GM19397 (cell line): ENCODE data around the gene SCNN1B.
"Not testable (repeated sequence)": the region's sequence is repeated elsewhere in the genome, so short reads cannot be mapped to it uniquely, and the experiment has no call there.

ENCODE experiments used
- ATAC-seq: cut with Tn5 transposase; IDR thresholded peaks from one replicate; pipeline ENCODE4 v1.9.1; 2021; ENCODE audit warnings: mild to moderate bottlenecking, moderate library complexity; ENCODE audit not compliant: unreplicated experiment

Gene SCNN1B, protein sequence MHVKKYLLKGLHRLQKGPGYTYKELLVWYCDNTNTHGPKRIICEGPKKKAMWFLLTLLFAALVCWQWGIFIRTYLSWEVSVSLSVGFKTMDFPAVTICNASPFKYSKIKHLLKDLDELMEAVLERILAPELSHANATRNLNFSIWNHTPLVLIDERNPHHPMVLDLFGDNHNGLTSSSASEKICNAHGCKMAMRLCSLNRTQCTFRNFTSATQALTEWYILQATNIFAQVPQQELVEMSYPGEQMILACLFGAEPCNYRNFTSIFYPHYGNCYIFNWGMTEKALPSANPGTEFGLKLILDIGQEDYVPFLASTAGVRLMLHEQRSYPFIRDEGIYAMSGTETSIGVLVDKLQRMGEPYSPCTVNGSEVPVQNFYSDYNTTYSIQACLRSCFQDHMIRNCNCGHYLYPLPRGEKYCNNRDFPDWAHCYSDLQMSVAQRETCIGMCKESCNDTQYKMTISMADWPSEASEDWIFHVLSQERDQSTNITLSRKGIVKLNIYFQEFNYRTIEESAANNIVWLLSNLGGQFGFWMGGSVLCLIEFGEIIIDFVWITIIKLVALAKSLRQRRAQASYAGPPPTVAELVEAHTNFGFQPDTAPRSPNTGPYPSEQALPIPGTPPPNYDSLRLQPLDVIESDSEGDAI

DNA sequence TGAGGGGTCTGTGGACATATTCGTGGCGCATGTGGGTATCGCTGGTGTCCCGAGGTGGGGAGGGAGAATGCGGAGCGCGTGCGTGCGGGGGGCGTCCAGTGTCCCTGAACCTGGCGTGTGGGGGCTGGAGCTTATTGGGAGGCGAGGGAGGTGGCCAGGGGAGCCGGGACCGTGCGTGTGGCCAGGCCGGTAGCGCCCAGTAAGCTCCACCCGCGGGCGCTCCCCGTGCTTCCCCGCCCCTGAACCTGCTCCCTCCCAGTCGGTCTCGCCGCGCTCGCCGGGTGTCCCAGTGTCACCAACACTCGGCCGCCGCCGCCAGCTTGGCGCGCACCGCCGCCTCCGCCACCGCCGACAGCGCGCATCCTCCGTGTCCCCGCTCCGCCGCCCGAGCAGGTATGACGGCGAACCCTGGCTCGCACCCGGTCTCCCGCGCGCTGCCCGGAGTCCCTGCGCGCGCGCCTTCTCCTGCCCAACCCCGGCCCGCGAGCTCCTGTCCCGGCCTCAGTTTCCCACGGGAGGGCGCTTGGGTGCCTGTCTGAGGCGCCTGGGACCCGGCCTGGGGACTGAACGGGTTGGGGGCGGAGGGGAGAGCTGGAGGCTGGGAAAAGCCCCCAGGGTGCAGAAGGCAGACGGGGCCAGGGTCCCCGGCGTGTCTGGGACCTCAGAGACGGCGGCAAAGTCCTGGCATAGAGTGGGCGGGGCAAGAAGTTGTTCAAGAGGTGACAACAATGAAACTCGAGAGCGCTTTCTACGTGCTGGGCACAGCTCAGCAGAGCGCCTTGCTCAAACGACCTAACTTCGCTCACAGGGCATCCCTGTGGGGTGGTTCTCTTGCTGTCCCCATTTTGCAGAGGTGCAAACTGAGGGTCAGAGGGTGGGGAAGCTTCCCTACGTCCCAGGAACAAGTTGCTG is at the start of gene SCNN1B:
Gene SCNN1B, plus strand, starts transcription at position 258 of the 912 bp plus-strand sequence. CDS start 46,298 bp downstream, outside the sequence.
- no peak for ATAC-seq

DNA sequence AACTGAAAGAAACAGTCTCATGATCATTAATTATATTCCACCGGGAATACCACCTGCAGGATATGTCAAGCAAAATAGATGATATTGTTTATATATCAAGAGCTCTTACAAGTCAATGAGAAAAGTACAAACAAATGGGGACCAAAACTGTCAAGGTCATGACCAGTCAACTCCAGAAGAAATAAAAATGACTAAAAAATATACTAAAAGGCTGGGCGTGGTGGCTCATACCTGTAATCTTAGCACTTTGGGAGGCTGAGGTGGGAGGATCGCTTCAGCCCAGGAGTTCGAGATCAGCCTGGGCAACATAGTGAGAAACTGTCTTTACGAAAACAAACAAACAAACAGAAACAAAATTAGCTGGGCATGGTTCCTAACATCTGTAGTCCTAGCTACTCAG is 49.8 kb upstream of the SCNN1B start:
- ATAC-seq, result no peak

DNA sequence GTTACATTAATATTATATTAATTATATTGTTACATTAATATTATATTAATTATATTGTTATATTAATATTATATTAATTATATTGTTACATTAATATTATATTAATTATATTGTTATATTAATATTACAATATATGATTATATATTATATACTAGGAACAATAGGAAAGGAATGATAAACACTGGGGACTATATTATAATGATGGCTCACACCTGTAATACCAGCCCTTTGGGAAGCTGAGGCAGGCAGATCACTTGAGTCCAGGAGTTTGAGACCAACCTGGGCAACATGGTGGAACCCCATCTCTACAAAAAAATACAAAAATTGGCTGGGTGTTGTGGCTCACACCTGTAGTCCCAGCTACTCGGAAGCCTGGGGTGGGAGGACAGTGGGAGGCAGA is 48.5 kb upstream of the SCNN1B start:
- ATAC-seq, result not testable (repeated sequence)

DNA sequence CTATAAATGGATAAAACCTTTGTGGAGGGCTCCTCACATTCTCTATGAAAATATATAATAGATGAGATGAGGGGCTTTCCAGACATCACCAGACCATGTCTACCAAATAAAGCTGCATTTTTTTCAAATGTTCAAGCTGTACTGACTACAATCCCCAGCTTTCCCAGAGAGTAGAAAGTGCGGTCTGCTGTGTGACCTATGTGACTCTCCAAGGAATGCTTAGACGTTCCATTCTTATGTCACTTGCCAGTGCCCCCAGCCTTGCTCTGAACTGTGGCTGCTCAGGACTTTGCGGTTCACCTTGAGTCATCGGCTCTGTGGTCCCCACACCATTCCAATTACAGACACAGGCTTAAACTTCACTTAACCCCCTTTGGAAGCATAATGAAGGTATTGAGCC is 47.8 kb upstream of the SCNN1B start:
- ATAC-seq, result no peak

DNA sequence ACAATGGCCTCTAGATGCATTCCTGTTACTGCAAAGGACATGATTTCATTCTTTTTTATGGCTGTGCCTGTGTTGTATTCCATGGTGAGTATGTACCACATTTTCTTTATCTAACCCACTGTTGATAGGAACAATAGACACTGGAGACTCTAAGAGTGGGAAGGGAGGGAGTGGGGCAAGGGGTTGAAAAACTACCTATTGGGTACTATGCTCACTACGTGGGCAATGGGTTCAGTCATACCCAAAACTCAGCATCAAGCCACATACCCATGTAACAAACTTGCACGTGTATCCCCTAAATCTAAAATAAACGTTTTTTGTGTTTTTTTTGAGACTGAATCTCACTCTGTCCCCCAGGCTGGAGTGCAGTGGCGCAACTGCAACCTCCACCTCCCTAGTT is 47.1 kb upstream of the SCNN1B start:
- no peak for ATAC-seq

DNA sequence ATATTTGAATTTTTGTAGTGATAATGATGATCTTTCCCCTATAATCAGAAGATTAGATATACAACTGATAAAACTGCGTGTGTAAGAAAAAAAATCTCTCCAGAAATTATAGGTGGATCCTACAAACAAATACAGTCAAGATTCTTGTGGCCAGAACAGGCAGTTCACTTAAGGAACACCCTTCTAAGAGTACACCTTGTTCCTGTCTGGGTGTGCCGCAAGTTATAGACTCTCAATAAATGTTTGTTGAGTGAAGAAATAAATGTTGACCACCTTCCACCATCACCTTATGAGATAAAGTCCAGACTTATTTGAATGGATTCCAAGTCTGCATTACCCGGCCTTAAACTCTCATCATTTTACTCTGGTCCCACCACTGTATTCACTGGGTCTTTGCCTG is 45.7 kb upstream of the SCNN1B start:
- ATAC-seq, result no peak

DNA sequence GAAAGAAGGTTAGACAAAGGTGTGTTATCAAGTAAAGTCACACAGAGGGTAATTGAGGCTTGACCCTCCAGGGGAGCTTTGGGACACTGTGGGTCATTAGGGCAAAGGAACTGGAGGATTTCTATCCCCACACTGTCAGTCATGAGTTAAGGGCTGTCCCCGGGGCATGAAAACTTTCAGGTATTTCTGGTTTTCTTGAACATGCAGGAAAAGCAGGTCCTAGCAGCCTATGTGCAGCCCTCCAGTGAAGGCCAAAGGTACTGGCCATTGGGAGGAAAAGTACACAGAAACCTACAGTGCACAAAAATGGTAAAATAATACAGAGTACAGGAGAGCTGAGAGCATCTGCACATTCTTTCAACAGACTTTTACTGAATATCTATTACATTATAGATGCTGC is 44.4 kb upstream of the SCNN1B start:
- ATAC-seq, result no peak

DNA sequence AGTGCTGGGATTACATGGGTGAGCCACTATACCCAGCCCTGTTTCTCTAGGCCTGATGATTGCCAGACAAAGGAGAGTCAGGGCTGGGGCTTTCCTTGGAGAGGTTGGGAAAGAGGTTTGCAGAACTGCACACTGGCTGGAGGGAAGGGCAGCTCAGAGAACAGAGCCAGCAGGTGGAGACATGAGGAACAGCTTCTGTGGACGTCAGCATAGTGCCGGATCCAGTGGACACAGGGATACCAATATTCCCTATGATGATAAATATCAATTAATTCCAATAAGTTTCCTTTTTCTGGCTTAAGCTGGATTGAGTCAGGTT is 43.2 kb upstream of the SCNN1B start:
- no peak for ATAC-seq

DNA sequence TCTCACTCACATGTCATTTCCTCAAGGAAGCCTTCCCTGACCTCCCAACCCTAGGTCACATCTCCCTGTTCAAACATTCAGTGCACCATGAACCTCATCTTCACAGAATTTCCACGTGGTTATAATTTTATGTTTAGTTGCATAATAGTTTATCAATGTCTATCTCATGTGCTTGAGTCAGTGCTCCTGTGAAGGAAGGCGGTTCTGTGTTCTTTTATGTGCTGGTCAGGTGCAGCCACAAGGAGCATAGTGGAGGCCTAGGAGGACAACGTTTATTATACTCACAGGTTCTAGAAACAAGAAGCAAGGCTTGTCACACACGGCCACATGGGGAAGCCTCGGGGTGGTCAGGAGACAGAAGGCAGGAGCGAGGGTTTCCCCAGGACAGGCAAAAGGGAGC is 34.5 kb upstream of the SCNN1B start:
- no peak for ATAC-seq

DNA sequence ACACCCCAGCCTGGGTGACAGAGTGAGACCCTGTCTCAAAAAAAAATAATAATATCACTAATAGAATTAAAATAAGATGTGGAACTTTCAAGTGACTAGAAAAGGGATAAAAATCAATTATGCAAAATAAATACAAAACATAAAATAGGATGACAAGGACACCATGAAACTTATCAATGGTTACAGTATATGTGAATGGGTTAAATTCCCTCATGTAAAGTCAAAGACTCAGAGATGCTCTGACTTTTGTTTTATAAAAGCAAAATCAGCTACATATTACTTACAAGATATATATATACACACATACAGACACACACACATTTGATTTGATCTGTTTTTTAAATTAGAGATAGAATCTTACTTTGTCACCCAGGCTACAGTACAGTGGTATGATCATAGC is 33.5 kb upstream of the SCNN1B start:
- no peak for ATAC-seq

DNA sequence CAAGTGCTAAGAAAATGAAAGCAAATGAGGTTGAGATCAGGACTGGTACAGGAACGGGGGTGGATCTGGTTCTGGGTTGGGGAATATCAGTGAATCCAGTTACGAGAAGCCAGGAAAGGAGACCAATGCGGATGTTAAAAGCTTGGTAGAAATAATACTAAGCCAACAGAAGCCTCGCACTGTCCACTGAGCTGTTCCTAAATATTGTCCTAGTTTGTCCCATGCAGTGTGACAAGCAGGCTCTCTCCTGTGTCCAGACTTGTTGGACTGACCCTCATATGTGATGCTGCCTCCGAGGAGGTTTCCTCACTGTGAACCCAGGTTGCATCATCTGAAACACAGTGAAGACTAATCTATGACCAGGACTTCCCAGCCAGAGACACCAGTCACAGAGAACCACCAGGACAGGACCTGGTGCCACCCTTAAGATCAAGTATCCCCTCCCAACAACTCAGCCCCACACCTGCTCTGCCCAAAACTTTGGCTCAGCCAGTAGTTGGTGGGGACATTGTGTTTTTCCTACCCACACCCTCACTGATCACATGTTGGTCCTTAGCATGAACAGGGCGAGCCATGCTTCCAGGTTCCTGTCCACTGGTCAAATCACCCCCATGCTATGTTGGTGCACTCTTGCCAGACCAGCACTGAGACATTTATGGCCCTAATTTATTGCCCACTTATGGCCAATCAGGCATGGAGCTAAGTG is 32.7 kb upstream of the SCNN1B start:
- no peak for ATAC-seq

DNA sequence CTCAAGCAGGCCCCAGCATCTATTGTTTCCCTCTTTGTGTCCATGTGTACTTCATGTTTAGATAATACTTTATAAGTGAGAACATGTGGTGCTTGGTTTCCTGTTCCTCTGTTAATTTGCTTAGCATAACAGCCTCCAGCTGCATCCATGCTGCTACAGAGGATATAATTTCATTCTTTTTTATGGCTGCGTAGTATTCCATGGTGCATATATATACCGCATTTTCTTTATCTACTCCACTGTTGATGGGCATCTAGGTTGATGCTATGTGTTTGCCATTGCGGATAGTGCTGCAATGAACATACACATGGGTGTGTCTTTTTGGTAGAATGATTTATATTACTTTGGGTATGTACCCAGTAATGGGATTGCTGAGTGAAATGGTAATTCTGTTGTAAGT is 31.4 kb upstream of the SCNN1B start:
- ATAC-seq, result no peak

DNA sequence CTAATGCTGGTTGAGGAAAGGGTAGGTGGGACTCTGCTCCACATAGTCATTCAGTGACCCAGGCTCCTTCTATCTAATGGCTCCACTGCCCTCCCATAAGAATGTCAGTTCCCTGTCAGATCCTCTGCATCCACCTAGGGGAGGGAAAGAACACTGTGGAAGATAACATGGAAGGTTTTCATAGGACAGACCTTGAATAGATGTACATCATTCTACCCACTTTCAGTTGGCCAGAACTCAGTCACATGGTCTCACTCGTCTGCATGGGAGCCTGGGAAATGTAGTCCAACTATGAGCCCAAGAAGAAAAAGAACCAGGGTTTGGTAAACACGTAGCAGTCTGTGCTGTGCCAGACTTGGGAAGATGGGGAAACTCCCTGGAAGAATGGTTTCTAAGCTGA is 27.1 kb upstream of the SCNN1B start:
- ATAC-seq, result no peak

DNA sequence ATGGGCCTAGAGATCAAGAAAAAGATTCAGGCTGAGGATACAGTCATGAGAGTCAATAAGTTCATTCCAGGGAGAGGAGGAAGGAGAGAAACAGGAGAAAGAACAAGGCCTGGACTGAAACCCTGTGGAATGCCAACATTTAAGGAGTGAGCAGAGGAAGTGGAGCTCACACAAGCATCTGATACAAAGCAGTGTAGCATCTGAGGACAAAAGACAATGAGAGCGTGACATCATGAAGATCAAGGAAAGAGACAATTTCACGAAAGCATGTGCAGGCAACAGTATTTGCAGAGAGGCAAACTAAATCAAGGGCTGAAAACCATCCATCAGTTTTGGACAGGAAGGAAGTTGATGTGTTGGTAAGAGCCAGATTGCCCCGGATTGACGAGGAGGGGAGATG is 25.3 kb upstream of the SCNN1B start:
- no peak for ATAC-seq

DNA sequence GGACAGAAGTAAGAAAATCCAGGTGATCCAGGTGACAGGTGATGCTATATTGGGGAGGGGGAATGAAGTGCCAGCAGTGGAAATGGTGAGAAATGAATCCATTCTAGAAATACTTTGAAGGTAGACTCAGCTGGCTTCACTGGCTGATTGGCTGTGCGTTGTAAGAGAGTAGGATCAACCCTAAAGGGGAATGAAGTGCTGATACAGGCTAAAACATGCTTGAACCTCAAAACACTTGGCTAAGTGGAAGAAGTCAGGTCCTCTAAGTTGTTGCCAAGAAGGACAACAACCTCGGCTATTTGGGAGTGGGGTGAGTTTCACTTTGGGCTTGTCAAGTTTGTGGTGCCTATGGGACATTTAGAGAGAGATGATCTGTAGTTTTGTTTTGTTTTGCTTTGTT is 24.1 kb upstream of the SCNN1B start:
- no peak for ATAC-seq

DNA sequence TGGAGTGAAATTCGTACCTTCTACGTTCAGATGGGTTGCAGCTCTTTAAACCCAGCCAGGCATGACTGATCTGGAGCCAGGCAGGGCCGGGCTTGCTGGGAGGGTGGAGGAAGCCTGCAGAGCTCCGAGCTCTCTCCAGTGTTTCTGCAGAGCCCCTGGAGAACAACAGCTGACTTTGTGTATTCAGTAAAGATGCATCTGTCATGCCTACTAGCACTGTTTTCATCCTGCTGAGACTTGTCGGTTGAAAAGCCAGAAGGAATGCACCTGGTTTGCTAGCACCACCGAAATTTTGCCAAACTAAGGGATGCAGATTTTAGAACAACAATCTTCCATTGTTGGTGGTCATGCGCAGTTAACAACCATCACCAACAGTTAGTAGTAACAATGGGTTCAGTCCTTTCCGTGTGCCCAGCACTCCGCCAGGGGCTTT is 22.4 kb upstream of the SCNN1B start:
- no peak for ATAC-seq

DNA sequence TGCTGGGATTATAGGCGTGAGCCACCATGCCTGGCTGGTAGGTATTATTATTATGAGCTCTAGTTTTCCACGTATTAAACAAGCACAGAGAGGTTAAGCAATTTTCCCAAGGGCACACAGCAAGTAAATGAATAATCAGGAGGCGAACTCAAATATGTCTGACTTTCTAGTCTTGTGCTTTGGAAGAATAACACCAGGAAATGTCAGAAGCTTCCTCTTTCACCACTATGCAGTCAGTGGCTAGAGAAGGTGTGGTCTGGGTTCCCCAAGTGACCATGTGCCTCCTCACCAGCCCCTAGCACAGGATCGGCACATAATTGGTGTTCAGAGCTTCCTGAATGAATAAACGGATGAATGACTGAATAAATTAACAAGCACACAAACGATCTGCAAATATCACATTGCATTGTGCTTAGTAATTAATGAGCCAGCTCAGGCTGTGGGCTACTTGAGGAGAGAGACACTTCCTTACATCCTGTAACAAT is 21.6 kb upstream of the SCNN1B start:
- ATAC-seq, result no peak

DNA sequence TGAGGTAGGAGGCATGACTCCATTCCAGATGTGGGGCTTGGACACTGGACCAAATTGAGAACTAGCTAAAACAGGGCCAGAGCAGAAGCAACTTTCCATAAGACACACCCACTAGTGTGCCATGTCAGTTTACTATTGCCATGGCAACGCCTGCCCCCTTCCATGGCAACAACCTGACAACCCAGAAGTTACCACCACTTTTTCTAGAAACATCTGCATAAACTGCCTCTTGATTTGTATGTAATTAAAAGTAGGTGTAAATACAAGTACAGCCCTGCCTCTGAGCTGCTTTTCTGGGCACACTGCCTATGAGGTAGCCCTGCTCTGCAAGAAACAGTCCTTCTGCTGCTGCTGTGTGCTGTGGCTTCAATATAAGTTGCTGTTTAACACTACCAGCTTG is 19.5 kb upstream of the SCNN1B start:
- no peak for ATAC-seq

DNA sequence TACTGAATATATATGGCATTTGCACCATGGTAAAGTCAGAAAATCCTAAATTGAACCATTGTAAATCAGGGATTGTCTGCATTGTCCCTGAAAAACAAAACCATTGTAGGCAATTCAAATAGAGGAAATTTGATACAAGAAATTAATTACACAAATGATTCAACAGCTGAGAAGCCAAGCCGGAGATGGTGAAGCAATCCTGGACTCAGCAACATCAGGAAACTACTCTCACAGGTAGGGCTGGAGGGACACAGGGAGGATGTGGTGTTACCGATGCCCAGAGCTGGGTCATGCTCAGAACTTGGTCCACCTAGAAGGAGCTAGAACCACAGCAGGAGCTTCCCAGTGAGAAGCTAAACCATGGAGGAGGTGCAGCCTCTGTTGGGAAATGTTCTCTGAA is 18.5 kb upstream of the SCNN1B start:
- no peak for ATAC-seq

DNA sequence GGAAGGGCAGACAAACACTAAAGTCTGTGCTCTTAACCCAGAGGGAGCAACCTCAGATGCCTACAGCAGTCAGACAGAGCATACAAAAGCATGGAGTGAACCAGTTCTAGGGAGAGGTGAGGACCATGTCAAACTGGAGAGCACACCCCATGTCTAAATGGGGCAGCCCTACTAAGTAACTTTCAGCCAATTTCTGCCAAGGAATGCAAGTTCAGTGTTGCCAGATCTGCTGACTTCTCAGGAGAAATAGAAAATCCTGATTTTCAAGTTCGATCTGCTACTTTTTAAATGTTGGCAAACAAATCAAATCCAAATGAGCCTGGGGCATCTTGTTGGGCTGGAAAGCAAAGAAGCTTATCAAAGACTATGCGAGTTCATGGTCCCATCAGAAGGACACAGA is 17.5 kb upstream of the SCNN1B start:
- ATAC-seq, result no peak

DNA sequence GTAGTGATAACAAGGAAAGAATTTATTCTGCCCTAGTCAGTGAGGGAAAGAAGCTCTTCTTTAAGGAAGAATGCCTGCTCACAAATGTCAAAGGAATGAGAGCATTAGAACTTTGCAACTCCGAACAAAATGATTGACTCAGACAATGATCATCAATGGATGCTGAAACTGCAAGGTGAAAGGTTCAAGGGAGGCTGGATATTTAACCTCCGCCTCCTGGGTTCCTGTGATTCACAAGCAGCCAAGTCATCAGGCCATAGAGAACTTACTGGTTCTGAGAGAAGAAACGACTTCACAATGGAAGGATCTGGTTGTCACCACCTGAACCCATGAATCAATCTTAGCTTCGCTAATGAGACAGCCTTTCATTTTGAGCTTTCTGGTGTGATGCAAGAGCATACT is 16.0 kb upstream of the SCNN1B start:
- no peak for ATAC-seq
